HG03196 (cell line): ENCODE data around the gene THSD4.
"Not testable (repeated sequence)": the region's sequence is repeated elsewhere in the genome, so short reads cannot be mapped to it uniquely, and the experiment has no call there.

ENCODE experiments used
- ATAC-seq: cut with Tn5 transposase; IDR thresholded peaks from one replicate; pipeline ENCODE4 v1.9.1; 2021; ENCODE audit not compliant: unreplicated experiment

Gene THSD4

DNA sequence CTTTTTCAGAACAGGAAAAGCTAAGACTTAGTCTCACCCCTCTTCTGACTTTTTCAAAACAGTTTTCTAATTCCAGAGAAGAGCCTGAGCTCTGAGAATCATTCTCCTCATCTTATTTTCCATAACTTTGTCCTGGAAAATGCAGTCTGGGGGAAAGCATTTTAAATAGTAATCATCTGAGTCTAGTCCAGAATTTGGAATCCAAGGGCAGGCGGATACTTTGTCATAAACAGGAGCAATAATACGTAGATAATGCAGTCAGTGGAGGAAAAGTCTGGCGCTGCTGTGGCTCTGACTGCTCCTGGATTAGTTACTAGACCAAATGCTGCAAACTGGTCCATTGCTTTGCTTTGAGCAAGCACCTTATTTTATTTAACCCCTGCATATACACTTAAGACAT, 285.0 kb downstream of the THSD4 start:
- ATAC-seq = no peak

DNA sequence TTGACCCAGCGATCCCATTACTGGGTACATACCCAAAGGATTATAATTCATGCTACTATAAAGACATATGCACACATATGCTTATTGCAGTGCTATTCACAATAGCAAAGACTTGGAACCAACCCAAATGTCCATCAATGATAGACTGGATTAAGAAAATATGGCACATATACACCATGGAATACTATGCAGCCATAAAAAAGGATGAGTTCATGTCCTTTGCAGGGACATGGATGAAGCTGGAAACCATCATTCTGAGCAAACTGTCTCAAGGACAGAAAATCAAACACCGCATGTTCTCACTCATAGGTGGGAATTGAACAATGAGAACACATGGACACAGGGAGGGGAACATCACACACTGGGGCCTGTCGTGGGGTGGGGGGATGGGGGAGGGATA, 286.5 kb downstream of the THSD4 start:
- not testable (repeated sequence) for ATAC-seq

DNA sequence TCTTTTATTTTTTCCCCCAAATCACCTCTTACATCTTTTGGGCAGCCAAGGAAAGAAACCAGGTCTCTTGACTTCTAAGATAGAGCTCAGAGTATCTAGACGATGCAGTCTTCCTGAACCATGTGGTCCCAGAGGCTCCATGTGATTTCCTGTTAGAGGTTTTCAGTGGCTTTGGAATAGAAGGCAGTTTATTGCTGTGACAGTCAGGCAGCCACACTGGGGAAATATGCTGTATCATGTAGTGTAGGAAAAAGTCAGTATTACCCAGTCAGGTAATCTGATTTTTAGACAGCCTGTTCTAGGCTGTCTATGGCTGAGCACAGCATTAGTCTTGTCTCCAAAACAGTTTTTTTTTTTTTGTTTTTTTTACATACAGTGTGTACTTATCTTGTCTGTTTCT, 294.3 kb downstream of the THSD4 start:
- ATAC-seq = no peak

DNA sequence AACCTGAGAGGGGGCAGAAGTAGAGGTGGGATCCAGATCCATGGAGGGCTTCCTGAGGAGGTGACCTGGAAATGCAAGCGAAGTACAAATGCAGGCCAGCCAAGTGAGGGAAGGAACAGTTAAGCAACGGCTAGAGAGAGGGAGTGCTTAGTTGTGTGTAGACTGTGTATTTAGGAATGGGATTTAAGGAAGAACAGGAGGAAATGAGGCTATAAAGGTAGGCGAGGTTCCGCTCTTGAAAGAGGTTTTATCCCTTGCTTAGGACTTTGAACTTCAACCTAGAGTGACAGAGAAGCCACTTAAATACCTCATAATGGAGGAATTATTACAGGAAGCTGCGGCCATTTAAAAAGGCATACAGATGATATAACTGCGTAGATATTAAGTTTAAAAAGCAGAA, 295.1 kb downstream of the THSD4 start:
- no peak for ATAC-seq

DNA sequence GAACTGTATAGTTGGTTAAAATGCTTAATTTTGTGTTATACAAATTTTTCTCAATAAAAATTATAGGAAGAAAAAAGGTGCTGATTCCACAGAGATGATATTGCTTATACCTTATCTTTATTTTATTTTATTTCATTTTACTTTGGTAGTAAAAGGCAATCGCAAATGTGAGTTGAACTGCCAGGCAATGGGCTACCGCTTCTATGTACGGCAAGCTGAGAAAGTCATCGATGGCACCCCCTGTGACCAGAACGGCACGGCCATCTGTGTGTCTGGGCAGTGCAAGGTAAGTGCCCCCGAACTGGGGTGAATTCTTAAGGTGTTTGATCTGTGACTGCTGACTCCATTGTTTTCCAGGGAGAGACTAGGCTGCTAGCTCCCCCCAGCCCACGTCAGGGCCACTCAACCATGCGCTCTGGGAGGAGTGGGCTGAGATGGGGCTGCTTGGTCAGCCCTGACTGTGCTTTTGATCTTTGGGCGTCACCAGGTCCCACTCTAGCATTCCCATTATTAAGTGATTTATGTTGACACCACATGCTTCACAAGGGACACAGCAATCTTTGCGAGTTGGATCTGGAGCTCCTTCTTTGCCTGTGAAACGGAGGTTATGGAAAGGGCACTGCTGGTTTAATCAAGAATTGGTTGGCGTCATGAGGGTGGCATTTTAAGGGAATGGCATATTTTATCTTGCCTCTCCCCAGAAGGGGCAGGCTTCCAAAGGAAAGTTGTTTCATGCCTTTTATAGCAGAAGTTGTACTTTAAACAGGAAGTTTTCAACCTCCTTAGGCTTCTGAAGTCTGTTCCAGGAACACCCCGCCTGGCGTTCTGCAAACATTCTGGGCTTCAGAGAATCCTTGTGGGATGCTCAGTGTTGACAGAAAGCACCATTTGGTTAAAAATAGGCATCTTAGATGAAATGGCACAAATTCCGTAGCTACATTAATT, 296.5 kb downstream of the THSD4 start:
- ATAC-seq = no peak

DNA sequence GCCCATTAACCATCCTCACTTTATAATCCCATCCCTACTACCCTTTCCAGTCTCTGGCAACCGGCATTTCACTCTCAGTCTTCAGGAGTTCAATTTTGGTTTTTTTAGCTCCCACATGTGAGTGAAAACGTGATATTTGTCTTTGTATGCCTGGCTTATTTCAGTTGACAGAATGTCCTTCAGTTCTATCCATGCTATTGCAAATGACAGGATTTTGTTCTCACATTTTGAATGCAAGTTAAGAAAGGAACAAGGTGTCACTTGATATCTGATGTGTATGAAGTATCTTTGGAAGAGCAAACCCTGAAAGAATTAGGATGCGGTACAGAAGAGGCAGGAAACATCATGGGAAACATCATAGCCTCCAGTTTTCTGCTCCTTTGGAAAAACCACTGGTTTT, 298.1 kb downstream of the THSD4 start:
- ATAC-seq = no peak

DNA sequence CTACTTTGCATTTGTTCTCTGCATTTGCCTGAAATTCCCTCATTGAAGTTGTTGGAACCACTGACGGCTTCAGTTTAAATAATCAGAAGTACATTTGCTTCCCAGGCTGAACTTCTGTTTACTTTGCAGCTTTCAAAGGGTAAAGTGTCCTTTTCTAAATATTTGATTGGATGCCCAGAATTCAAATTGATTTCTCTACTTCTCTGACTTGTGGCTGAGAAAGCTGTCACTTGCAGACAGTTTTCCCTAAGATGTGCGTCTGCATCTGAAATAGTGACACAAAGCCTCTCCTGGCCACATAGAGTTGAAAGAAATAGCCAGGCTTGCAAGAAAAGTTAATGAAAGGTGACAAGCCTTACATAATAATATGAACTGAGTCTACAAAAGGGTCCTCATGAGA, 299.6 kb downstream of the THSD4 start:
- ATAC-seq = no peak

DNA sequence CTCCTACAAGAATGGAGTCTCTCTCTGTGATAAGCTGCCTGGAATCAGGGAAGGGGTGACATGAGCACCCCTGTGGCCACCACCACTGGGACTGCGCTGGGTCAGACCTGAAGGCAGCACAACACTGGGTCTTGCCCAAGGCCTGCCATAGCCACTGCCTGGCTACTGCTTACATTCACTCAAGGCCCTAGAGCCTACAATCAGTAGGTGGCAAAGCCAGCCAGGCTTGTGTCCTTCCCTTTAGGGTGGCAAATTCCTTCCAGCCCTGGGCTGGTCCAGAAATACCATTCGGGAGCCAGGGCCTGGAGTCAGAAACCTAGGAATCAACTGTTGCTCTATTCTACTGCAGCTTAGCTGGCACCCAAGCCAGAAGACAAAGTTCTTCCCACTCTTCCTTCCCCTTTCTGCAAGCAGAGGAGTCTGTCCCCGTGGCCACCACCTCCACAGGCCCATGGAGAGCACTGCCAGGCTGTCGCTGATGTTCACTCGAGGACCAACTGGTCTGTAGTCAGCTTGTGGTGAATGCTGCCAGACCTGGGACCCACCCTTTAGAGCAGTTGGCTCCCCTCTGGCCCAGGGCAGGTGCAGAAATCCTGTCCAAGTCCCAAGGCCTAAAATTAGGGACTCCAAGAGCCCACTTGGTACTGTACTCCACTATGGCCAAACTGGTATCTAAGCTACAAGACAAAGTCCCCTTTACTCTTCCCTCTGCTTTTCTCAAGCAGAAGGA, 307.4 kb downstream of the THSD4 start:
- ATAC-seq = no peak

DNA sequence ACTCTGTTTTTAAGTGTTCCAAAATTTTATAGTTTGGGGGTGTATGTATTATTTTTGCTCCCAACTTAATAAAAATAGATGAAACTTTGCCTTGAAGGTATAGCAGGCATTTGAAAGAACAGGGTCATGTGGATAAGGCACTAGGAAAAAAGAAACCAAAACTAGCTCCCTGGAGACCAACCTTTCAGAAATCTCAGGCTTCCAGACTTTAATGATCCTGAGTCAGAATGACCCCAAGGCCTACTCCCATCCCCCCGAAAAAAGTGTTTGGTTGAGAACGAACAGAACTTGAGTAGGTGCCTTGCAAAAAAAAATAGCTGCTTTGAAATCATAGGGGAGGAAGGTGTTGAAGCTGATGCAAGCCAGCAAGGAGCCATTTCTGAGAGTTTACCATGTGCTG, 309.5 kb downstream of the THSD4 start:
- ATAC-seq = no peak

DNA sequence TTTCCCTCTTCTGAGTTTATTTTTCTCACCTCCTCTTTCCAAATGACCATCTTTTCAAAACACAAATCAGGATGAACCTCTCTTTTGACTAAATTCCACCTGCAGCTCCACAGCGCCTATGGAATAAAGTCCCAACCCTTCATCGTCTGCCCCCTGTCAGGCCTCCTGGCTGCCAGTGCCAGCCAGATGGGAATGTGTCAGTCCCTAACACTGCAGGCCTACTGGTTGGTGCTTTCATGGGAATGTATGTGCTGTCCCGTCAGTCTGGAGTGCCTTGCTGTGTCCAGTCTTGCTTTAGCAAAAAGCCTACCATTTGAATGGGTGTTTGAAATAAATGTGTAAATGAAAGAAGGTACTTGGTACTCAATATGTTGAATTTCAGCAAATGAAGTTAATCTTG, 310.1 kb downstream of the THSD4 start:
- no peak for ATAC-seq

DNA sequence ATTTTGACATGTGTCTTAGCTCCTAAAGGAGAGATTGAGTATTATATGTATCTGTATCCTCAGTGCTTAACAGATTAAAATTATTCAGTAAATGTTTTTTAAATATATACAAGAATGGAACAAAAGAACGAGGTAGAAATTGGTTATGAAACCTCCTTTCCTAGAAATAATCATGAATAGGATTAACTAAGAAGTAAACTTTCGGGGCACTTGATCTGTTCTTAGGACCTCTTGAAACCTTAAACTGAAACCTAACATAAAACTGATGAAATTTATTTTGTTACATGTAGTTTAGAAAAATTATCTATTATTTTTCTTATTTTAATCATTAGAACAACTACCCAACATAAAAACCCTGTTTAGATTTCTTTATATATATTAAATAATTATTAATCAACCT, 311.5 kb downstream of the THSD4 start:
- ATAC-seq = no peak

DNA sequence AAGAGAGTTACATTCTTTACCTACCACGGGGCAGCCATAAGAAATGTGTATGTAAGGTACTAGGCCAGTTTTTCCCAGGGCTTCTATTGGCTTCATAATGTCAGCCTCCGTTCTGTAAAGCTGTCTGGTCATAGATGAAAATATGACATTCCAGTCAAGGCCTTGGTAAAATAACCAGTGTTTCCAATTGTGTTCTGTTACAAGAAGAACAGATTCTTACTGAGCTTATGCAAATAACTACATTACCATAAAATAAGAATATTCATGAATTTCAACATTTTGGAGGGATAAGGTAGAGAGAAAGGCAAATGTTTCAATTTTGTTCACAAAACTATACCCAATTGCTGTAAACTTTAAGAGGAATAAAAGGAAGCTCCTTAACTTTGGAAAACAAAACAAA, 315.5 kb downstream of the THSD4 start:
- no peak for ATAC-seq

DNA sequence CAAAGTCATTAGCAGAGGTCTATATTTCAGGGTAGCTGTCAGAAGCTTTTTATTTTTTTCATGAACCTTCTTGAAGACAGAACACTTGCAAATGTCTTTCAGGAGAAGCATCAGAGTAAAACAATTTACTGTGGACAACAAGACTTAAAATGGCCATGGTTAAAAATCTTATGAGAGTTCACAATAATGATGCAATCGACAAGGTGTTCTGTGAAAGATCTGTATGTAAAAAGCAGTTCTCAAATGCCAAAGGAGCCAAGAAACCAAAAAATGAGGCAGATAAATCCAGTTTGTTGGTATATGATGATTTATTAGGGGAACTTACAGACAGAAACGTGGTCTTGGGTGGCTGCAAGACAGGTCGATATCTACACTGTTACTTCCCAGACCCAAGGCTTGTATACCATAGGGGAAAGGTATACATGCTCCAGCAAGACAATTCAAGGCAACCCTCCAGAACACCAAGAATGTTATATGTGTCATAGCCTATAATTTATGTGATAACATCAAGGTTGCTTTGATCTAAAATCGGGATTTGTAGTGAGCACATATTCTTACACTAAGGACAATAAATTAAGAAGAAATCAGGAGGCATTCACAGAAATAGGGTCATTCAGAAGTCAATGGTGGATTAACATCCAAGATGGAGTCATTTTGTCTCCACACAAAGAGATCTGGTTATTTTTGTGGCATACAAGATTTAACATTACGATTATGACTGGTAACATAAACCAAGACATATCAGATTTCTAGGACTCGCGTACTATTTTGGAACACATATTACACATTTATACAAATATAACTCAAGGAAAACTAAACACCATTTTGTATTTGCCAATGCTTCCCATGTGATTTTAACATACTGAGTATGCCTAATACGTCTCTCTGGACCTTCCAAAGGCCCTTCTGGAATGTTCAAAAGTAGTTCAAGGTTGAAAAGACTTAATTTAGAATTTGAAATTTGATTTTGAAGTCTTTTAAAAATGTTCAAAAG, 316.4 kb downstream of the THSD4 start:
- no peak for ATAC-seq

DNA sequence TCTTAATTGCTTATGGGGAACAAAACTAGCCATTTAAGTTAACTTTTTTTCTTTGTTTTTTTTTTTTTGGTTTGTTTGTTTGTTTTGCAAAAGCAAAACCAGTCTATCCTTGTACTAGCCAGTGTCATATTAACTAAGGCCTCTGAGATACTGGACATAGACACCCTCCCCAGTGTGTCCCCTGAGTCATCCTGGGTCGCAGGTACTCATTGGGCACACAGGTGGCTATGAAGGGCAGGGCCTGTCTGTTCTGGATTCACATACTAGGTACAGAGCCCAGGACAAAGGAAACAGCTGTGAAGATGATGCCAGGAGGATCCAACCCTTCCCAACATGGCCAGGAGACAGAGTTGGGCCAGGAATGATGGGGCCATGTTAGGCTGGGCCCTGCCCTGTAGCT, 318.1 kb downstream of the THSD4 start:
- ATAC-seq = no peak

DNA sequence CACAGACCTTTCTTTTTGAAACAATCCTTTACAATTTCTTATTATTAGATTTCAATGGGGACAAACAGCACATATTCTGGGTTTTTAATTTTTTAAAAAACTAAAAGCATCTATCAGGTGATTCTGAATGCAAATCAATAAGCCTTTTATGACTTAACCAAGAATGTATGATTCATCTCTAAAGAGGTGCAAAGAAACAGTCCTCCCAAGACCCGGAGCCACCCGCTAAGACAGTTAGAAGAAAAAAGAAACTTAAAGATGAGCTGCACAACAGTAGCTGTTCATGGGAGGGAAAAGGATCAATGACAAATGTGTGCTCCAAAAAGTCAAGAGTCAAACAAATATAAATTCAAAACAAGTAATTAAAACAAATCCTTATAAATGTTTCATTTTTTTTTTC, 319.5 kb downstream of the THSD4 start:
- ATAC-seq = no peak

DNA sequence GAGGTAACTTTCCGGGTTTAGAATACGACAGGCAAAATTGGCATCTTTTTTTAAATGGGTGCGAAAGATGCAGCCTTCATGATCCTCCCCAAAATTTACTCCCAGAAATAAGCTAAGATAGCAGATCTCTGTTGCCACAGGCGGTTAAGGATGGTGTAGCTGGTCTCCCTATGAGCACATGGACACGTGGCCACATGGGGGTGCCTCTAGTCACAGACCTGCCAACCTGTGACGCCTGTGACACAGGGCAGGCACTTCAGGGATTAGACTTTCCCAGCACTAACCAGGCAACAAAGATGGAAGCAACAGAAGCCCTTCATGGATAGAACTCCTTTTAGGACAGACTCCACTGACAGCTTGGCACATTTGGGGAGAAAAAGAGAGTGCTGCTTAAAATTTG, 320.3 kb downstream of the THSD4 start:
- ATAC-seq = no peak

DNA sequence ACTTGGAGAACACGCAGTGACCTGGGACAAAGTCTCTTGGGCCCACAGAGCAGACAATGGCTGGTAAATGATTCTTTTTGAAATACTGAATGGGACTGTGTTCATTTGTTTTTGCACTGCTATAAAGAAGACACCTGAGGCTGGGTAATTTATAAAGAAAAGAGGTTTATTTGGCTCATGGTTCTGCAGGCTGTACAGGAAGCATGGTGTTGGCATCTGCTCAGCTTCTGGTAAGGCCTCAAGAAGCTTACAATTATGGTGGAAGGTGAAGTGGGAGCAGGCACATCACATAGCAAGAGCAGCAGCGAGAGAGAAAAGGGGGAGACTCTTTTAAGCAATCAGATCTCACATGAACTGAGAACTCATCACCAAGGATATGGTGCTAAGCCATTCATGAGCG, 321.6 kb downstream of the THSD4 start:
- ATAC-seq = no peak

DNA sequence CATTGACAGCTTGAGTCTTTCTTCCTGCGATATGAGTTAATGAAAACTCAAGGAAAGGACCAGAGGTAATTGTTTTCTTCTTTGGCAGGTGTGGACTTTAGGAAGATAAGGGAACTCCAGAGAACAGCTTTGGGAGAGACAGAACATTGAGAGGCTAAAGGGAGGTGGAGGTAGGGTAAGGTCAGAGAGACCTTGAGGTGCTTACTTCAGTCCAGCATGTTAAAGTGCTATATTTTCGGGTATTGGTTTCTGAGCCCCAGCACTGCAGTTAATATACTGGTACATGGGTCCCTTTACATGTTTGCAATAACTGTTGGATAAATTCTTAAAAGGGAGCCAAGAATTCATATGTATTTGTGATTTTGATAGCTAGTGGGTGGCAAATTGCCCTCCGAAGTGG, 322.1 kb downstream of the THSD4 start:
- ATAC-seq = no peak

DNA sequence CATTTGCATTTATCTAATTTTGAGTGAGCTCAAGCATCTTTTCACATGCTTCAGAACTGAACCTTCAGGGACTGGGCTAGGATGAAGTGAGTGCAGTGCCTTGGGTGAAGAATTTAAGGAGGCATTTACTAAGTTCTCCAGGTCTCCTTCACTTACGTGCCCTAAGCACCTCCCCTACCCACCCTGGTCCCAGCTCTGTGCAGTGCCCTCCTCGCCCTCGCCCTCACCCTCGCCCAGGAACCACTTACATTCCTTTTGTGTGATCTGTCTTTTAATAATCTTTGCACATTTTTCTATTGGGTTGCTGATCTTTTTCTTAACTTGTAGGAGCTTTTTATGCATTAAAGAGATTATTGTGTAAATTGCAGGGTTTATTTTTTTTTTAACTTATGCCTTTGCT, 322.6 kb downstream of the THSD4 start:
- no peak for ATAC-seq

DNA sequence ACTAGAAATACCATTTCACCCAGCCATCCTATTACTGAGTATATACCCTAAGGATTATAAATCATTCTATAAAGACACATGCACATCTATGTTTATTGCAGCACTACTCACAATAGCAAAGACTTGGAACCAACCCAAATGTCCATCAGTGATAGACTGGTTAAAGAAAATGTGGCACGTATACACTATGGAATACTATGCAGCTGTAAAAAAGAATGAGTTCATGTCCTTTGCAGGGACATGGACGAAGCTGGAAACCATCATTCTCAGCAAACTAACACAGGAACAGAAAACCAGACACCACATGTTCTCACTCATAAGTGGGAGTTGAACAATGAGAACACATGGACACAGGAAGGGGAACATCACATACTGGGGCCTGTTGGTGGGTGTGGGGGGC, 324.2 kb downstream of the THSD4 start:
- not testable (repeated sequence) for ATAC-seq

DNA sequence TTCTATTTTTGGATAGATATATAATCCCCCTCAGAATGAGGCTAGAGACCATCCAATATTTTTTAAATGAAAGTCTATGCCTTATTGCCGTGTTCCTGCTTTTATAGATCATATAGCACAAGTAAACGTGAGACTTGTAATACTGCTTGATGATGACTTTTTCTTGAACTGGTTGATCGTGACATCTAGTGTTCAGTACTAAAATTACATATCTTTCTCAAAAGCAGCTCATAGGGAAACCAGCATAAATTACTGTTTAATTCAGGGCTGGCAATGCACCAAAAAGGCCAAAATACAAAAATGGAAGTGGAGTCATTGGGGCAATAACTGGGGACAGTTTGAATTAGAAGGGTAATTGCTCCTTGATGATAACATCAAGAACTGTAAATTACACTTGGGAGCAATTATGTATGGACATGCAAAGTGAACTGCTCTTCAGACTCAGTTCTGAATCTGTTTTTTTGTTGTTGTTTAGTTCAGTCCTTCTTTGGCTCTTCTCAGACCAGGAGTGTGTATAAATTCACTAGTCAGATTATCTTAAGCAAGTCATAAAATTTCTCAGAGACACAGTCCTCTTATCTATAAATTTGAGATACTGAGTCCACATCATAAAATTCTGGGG, 325.3 kb downstream of the THSD4 start:
- no peak for ATAC-seq
